ELR (cell line): ENCODE data around the gene ATP12A.

Experiments used
- DNase-seq: peaks from one replicate; pipeline ENCODE4 v3.0.0-alpha.2; 2015; ENCODE audit warnings: low read depth

ATP12A gene

DNA sequence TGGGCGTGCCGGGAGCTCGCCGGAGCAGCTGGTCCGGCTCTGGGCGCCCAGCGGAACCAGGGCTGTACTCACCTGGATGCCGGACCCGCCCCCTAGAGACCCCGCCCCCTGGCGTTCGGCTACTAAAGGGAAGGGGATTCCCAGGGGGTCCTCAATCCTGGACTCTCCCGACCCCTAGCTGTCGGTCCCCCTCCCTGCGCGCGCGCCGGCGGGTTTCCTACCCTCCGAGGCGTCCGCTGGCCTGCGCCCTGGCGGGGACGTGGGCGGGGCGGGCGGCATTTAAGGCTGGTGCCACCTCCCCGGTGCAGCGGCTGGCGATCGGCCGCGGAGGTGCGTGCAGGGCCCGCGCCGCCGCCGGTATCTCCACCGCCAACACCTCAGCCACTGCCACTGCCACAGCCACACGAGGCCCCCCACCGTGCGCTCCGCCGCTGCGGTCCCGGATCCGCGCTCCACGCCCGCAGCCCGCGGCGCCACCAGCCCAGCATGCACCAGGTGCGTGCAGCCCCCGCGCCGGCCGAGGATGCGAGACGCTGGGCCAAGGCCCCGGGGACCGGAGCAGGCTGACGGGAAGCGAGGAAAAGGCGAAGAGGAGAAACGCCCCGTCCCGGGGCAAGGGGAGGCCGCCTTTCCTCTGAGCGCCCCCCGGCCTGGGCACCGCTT, at the start of gene ATP12A:
Gene ATP12A (plus strand): TSS at position 151 of the 663 bp plus-strand sequence. CDS start 336 bp downstream, at position 487.
- DNase-seq: no peak

DNA sequence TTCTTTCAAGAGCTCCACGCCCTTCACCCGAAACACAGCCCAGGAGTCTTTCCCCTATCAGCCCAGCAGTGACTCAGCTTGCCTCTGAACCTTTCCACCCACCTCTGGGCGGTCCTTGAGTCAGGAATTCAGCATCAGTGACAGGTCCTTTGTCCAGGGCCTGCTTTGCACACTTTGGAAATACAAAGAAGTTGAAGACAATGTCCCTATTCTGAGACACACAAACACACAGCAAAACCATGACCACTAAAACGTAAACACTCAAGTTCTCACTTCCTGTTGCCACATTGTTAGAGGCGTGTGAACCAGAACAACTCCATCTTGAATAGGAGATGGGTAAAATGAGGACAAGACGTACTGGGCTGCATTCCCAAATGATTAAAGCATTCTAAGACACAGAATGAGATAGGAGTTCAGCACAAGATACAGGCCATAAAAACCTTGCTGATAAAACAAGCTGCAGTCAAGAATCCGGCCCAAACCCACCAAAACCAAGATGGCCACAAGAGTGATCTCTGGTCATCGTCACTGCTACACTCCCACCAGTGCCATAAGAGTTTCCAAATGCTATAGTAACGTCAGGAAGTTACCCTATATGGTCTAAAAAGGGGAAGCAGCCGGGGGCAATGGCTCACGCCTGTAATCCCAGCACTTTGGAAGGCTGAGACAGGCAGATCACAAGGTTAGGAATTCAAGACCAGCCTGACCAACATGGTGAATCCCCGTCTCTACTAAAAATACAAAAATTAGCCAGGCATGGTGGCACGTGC, 49.2 kb upstream of the ATP12A start:
- peak; percentile 50 for DNase-seq

DNA sequence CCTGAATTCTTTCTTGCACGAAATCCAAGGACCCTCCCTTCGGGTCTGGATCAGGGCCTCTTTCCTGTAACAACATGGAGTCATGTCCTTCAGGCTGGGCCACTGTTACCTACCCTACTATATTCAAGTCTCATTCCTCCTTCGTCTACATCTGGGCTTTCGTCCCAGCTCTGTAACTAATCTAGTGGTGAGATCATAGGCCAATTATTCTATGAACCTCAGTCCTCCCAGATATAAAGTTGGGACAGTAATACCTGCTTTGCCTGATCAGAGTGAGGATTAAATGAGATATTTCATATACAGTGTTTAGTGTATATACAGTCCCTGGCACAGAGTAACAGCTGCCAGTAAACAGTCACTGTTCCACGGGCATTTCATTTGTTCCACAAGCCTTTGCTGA, 48.3 kb upstream of the ATP12A start:
- DNase-seq: no peak

DNA sequence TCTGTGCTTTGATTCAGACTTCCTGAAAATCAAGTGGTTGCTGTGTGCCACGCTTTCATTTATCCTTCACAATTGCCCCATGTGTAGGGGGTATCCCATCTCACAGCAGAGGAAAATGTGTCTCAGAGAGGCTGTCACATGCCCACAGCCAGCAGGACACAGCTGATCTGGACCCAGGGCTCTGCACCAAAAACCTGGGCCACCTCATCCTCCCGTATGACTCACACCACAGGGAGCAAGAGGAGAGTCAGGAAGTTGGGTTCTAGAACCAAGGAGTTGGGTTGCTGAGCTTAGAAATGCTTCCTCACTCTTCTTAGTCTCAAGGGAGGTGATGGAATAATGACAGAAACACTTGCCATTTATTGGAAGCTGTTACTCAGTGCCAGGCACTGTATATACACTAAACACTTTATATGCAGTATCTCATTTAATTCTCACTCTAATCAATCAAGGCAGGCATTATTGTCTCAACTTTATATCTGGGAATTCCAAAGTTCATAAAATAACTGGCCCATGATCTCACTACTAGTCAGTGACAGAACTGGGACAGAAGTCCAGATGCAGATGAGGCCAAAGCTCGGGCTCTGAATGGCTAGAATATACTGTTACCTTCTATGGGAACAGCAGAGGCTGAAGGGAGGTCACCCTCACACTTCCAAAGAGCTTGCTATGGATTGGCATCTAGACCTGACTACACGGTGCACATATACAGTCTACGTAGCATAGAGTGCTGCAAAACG, 47.7 kb upstream of the ATP12A start:
- DNase-seq: peak; percentile 49

DNA sequence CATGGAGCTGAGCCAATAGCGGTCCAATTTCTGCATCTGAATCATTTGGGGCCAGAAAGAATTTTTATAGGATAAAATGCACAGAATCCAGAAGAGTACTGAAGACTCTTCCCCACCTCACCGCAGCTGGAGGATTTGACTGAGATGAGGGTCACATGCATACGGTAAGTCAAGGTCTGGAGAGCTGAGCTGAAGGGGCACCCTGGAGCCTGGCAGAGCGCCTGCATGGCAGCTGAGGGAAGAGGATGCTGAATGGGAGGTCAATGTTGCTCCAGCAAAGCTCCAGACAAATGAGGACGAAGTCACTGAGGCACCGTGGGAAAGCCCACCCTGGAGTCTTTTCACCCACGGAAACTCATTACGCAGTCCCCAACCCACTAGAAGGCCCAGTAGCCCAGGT, 43.4 kb upstream of the ATP12A start:
- no peak for DNase-seq

DNA sequence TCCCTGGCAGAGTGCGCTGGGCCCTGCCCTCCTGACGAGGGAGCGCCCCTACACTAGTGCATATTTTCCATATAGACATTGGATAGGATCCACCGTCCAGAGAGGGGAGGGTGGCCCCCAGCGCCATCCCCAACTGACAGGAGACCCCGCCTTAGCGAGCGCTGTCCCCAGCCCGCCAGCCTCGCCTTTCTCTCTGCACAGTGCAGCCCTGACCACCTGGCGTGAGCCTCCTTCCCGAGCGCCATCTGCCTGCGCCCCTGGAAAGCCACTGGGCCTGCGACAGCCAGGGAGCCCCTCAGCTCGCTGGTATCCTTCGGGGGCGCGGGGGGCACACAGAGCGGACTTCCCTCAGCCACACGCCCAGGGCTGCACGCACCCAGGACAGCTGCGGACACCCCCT, 42.1 kb upstream of the ATP12A start:
- DNase-seq: no peak

DNA sequence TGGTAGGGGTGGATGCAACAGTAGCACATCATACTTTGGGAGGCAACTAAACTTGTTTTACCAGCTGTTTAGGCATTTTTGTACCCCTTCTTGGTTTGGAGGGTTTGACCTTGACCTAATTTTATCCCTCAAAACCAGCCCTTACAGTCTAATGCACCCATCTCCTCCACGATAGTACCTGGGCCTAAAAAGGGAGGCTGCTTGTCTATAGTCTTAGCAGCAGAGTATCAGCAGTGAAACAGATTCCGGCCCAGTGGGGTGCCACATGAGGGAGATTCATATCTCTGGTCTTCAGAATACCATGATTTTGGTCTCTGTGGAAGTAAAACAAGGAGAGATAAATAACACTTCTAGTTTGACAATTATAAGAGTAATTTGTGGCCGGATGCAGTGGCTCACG, 39.5 kb upstream of the ATP12A start:
- no peak for DNase-seq

DNA sequence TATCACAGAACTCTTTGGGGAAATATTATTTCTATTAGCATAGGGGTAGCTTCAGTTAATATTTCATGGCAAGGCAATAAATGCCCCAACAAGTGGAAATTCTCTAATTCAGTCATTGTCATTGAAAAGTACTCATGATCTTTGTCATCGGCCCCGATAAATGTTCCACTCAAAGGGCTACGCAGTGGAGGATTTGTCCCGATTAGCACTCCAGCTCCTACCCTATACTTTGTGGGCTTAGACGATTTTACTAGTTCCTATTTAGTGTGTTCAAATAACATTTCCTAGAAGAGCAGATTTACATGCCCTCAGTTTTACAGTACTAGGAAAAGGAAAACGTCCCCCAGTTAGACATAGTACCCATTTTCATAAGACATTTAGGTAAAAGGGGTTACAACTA, 38.0 kb upstream of the ATP12A start:
- DNase-seq: no peak

DNA sequence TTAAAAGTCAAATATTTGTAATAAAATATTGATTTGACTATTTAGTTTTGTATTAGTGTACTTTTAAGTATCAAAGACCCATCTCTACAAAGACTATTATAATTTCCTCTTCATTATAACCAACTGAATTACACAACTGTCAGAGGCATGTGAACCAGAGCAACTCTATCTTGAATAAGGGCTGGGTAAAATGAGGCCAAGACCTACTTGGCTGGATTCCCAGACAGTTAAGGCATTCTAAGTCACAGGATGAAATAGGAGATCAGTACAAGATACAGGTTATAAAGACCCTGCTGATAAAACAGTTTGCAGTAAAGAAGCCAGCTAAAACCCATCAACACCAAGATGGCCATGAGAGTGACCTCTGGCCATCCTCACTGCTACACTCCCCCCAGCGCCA, 36.2 kb upstream of the ATP12A start:
- DNase-seq: no peak

DNA sequence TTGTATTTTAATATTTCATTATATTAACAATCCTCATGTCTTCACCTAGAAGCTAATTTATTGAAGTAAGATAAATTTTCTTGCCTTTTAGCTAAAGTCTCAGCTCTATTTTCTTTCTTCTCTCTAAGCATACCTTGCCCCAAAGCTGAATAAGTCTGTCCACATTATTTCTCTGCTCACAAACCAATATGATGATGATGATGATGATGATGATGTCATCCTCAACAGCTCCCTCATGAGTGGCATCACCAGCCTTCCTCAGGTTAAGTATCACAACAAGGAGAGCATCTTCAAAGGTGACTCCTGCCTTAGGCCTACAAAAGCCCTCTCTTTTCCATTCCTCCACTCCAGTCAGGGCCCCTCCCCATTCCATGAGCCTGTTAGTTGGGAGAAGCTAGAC, 31.9 kb upstream of the ATP12A start:
- DNase-seq: no peak

DNA sequence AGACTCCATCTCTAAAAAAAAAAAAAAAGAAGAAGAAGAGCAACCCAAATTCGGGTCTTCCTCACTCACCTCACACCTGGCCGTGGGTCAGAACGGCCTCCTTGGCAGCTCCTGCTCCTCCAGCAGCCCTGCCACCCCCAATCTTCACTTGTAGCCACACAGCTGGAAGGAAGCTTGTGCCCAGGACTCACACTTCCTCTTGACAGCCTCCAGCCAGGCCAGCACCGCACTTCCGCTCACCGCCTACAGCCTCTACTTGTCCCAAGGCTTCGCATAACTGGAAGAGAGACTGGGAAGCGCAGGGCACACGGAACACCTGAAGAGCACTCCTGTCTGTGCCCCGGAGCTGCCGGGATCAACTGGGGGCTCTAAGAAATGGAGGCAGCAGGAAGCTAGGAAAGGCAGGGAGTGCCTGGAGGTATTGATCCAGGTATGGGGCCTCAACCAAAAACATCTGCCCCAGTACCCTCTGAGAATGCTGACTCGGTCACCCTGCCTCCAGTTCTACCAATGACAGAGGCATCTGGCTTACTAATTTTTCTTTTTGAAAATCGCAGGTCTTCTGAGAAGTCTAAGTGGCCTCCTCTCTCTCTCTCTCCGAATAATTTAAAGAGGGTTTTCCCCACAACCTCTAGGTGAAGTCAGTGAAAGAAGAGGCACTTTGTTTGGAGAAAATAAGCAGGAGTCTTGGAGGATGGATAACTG, 31.1 kb upstream of the ATP12A start:
- no peak for DNase-seq

DNA sequence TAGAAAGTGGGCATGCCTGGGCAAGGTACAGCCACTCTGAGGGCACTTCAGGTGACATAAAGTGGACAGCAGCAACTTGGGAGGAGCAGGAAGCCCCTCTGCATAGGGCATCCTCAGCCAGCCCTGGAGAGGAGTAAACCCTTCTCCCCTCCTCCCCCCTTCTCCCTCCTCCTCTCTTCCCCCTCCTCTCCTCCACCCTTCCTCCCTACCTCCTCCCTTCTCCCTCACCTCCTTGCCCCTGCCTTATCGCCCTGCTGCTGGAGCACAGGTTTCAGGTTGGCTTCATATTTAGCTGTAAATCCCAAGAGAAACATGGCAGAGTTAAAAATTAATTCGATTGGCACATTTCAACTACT, 30.5 kb upstream of the ATP12A start:
- no peak for DNase-seq

DNA sequence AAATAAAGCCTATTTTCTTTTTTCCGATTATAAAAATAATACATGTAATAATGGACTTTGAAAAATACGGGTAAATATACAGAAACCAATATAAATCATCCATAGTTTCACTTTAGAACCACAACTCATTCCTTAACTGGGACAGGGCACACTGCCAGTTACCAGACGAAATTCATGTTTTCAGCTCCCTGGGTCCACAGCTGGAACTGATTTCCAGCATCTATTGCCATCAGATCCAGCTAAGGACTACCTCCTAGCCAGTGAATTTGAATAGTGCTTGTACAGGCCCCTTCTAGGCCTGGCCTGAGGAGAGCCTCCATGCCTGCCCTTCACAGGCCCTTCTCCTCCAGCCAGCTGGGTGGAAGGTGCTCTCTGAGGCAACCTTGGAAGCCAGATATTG, 30.0 kb upstream of the ATP12A start:
- no peak for DNase-seq

DNA sequence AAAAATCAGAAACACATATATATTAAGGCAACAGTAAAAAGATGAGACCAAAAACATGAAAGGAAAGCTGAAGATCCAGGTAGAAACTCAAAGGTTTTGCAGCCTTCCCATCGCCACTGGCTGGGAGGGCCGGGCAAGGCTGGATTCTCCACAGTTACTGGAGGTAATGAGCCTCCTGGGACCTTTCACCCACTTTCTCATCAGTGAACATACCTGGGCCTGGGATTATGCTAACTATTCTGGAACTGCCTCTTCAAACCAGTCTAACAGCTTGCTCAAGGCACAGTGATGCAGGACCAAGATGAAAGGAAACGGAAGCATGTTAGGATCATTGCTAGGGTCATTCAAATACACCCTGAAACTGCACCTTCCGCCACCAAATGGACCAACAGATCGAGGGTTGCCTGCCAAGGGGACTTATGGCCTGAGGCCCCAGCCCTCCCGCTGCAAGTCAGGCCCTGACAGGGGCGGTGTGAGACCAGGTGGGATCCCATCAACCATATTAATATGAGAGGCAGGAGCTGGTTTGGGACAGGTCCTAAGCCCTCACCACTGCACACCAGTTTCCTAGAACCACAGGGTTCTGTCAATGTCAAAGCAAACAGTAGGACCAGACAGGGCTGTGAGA, 28.4 kb upstream of the ATP12A start:
- no peak for DNase-seq

DNA sequence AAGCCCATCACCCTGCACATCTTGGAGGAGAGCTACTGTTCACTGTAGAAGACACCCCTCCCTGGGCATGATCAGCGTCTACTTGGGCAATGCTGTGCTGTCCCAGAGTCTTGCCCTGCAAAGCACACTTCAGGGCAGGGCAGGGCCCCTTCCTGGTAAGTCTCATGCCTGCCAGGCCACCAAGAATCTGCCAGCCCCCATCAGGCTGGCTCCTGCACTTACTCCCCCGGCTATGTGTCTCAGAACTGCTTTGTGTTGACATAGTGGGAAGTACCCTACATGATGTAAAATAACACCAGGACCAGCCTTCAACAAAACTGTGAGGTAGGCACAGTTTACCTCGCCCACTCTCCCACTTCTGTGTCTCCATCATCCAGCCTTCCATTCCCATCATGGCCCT, 27.8 kb upstream of the ATP12A start:
- no peak for DNase-seq

DNA sequence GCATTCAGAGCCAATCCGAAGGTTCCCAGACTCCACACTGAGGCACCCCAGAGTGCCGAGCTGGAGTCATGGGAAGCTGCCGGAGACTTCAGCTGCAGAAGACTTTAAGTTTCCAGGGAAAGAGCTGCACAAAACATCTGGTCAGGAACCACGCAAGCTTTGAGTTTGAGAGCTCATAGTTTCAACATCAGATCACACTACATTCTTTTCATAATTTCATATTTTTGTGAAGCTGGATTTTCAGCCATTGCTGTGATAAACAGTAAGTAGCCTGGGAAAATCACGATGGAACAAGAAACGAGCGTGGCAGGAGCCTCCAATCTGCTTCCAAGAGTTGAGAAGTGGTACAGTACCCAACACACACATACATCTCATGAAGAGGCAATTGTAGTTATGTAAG, 25.5 kb upstream of the ATP12A start:
- no peak for DNase-seq

DNA sequence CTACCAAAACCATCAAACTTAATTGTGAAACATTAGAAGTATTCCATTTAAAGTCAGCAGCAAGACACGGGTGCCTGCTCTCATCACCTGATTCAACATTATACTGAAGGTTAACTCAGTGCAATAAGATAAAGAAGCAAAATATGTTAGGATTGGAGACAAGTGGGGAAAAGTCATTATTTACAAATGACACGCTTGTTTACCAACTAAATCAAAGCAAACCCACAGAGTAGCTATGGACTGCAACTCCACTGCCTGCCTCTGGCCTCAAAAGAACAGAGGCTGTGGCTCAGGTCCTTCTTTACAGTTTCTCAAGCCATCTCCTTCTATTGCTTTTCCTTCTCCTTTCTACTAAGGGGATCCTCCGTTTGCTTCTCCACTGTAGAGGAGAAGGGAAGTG, 21.0 kb upstream of the ATP12A start:
- DNase-seq: no peak

DNA sequence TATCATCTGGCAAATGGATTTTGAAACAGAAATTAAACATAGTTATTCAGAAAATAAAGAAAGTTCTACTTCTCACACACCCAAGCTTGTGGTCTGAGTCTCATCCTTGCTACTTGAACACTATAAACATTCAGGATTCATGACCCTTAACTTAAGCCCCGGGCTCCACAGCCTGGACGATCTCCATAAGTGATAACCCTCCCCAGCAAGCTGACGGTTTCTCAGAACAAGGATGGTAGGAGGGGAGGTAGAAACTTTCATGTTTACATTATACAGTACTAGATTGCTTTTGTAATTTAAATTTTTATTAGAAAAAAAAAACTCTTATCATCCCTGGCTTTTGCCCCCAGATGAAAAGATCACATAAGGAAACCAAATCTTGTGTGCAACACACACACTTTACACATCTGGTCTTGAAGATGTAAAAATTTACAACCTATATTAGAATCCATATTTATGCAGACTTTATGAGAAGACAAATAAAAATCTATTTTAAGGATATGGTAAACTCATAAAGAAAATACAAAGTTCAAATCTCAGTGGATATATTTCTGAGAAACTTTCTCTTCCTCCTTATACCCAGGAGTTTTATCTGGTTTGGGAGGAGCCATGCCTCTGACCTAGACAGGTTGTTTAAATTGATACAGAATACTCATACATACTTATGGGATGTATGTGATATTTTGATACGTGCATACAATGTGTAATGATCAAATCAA, 20.0 kb upstream of the ATP12A start:
- DNase-seq: peak; percentile 22

DNA sequence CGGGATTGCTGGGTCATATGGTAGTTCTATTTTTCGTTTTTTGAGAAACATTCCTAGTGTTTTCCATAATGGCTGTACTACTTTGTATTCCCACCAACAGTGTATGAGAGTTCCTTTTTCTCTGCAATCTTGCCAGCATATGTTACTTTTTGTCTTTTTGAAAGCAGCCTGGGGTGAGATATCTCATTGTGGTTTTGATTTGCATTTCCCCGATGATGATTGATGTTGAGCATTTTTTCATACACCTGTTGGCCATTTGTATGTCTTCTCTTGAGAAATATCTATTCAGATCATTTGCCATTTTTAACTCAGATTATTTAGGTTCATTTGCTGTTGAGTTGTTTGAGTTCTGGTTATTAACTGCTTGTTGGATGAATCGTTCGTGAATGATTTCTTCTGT, 18.5 kb upstream of the ATP12A start:
- no peak for DNase-seq

DNA sequence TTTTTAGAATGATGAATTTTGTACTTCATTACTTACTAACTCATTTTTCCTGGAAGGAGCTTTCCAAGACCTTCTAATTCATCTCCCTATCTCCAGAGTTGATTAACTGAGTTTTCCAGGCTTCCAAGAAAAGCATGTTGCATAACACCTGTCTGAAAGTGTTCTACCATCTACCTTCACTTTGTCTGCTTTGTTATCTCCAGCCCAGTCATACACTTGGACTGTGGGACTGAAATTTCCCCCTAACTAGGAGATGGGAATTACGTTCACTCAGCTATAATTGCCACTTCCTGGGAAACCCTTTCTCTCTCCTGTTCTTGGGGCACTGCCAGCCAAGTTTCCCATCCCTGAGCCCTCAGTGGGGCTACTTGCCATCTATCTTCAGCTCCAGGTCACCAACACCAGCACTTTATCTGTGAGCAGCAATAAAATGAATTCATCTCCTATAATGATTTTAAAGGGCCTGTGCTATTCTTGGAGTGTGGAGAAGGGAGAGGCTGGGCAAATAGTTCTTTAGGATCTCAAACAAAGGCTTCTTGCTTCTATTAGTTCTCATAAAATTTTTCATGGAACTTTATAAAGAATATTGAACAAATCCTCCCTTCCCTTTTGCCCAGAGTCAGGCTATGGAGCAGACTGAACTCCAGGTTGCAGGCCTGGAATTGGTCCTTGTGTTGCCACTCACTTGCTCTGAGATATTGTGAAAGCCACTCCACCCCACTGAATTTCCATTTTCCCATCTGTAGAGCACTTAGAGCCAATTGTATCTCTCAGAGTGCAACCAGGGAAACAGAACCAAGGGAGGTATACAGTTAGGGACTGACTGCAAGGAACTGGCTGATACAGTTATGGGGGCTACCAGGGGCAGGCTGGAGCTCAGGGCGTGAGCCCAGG, 17.8 kb upstream of the ATP12A start:
- no peak for DNase-seq

DNA sequence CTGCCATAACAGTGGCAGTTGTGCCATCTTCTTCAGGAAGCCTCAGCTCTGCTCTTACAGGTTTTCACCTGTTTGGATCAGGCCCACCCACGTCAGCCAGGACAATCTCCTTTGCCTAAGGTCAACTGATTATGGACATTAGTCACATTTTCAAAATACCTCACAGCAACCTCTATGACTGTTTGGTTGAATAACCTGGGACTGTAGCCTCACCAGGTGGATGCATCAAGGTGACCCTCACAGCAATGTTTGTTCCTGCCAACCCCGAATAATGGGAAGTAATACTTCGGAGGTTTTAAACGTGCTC, 17.2 kb upstream of the ATP12A start:
- DNase-seq: no peak
